Measurements from ENCODE around the gene BCL6. TPM values are rescaled to one million over a fixed set of nuclear protein-coding genes. Genes with fewer than 3 reads are reported as not detected.
A peak's percentile ranks its signal among the peaks of the same experiment; 100 is the strongest.

BCL6 gene
- total RNA-seq, 2 experiments from 2014 or later, result 13.7 to 14.0 TPM

GRCh38 chr3:187789872-187790271 lies 44.6 kb upstream of the BCL6 start:
- Mint-ChIP-seq H3K9me3 (no peaks in the 10 kb centered on the region), H3K27ac (no peak overlapping the region), H3K4me1 (ENCODE audit: low read depth) (peaks cover 18% of the 10 kb centered on the region), H3K36me3 (ENCODE audit: low read depth) (no peaks in the 10 kb centered on the region), H3K27me3 (peaks cover 6% of the 10 kb centered on the region), H3K4me3 (no peak overlapping the region)
- TF ChIP-seq, protein P1, sequence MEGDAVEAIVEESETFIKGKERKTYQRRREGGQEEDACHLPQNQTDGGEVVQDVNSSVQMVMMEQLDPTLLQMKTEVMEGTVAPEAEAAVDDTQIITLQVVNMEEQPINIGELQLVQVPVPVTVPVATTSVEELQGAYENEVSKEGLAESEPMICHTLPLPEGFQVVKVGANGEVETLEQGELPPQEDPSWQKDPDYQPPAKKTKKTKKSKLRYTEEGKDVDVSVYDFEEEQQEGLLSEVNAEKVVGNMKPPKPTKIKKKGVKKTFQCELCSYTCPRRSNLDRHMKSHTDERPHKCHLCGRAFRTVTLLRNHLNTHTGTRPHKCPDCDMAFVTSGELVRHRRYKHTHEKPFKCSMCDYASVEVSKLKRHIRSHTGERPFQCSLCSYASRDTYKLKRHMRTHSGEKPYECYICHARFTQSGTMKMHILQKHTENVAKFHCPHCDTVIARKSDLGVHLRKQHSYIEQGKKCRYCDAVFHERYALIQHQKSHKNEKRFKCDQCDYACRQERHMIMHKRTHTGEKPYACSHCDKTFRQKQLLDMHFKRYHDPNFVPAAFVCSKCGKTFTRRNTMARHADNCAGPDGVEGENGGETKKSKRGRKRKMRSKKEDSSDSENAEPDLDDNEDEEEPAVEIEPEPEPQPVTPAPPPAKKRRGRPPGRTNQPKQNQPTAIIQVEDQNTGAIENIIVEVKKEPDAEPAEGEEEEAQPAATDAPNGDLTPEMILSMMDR (IDR thresholded peaks at IDR 0.05), result no peak
- DNase-seq, result no peak
- intact Hi-C loops (cut with micrococcal nuclease), result no loop called here
- CTCF ChIA-PET, result no interaction called here
- POLR2A ChIA-PET, result no interaction called here
- no peak for ATAC-seq

GRCh38 chr3:187788984-187789857 lies 44.0 kb upstream of the BCL6 start:
- peaks cover 6% of the 10 kb centered on the region for H3K27me3 Mint-ChIP-seq
- intact Hi-C loops (cut with micrococcal nuclease), result no loop called here
- no peaks in the 10 kb centered on the region for H3K36me3 Mint-ChIP-seq (ENCODE audit: low read depth)
- DNase-seq (no peak), ATAC-seq (peak; percentile 73)
- ChIA-PET POLR2A (interaction anchor here (0.8 to 1.2 kb wide), 2 partner anchors 9 to 11 kb away, joined by 4 to 5 read pairs; no protein-coding TSS in a partner anchor), CTCF (interaction anchor here (0.9 to 1.3 kb wide), 3 partner anchors 8 to 48 kb away, joined by 3 read pairs; no protein-coding TSS in a partner anchor)
- no peak overlapping the region for H3K4me3 Mint-ChIP-seq
- no peak overlapping the region for H3K27ac Mint-ChIP-seq
- no peaks in the 10 kb centered on the region for H3K9me3 Mint-ChIP-seq
- TF ChIP-seq, protein P1 (IDR thresholded peaks at IDR 0.05), result no peak
- peaks cover 18% of the 10 kb centered on the region for H3K4me1 Mint-ChIP-seq (ENCODE audit: low read depth)

GRCh38 chr3:187783098-187783497 lies 37.8 kb upstream of the BCL6 start:
- Mint-ChIP-seq H3K4me1 (ENCODE audit: low read depth) (peaks cover 20% of the 10 kb centered on the region), H3K4me3 (no peak overlapping the region), H3K27ac (no peak overlapping the region), H3K36me3 (ENCODE audit: low read depth) (no peaks in the 10 kb centered on the region), H3K27me3 (peaks cover 2% of the 10 kb centered on the region), H3K9me3 (no peaks in the 10 kb centered on the region)
- DNase-seq (no peak), ATAC-seq (peak; percentile 24)
- ChIA-PET POLR2A (interaction anchor here (1.1 kb wide), 1 partner anchor 15 kb away, joined by 4 read pairs; no protein-coding TSS in a partner anchor), CTCF (interaction anchor here (1.4 kb wide), 1 partner anchor 21 kb away, joined by 3 read pairs; no protein-coding TSS in a partner anchor)
- TF ChIP-seq, protein P1 (IDR thresholded peaks at IDR 0.05), result no peak
- intact Hi-C loops (cut with micrococcal nuclease), result no loop called here

DNA sequence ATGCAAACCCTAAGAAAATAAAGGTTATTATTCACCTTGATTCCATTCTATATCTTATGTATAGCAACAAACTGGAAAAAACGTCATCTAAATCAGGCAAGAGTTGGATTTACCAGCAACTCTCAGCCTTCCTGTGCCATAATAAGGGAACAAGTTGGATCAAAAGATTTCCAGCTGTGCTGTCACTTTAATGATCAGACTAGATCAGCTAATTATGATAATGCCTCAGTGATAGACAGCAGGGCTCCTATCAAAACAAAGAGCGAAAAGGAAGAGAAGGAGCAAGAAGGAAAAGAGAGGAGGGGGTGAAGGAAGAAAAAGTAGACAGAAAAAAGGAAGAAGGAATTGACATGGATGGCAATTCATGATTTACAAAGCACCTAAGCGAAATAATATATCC lies 36.7 kb upstream of the BCL6 start:
- Mint-ChIP-seq H3K4me3 (no peak overlapping the region), H3K27ac (no peak overlapping the region), H3K4me1 (ENCODE audit: low read depth) (peaks cover 30% of the 10 kb centered on the region), H3K27me3 (peaks cover 2% of the 10 kb centered on the region), H3K9me3 (no peaks in the 10 kb centered on the region), H3K36me3 (ENCODE audit: low read depth) (no peaks in the 10 kb centered on the region)
- no peak for DNase-seq
- ATAC-seq, result no peak
- ChIA-PET POLR2A (interaction anchor here (0.6 to 1.1 kb wide), 2 partner anchors 18 to 36 kb away, joined by 3 to 4 read pairs; no protein-coding TSS in a partner anchor), CTCF (interaction anchor here (1.1 to 1.4 kb wide), 3 partner anchors 18 to 34 kb away, joined by 3 read pairs; no protein-coding TSS in a partner anchor)
- intact Hi-C loops (cut with micrococcal nuclease), result no loop called here
- TF ChIP-seq, protein P1 (IDR thresholded peaks at IDR 0.05), result no peak

GRCh38 chr3:187781001-187781400 lies 35.7 kb upstream of the BCL6 start:
- intact Hi-C loops (cut with micrococcal nuclease), result no loop called here
- H3K4me3 Mint-ChIP-seq, result no peak overlapping the region
- ATAC-seq, result no peak
- no peaks in the 10 kb centered on the region for H3K36me3 Mint-ChIP-seq (ENCODE audit: low read depth)
- ChIA-PET POLR2A (interaction anchor here (0.6 to 1.1 kb wide), 2 partner anchors 35 to 285 kb away, joined by 3 to 4 read pairs; no protein-coding TSS in a partner anchor), CTCF (interaction anchor here (1.0 to 1.2 kb wide), 3 partner anchors 19 to 350 kb away, joined by 3 read pairs; no protein-coding TSS in a partner anchor)
- peaks cover 2% of the 10 kb centered on the region for H3K27me3 Mint-ChIP-seq
- TF ChIP-seq, protein P1 (IDR thresholded peaks at IDR 0.05), result no peak
- no peaks in the 10 kb centered on the region for H3K9me3 Mint-ChIP-seq
- H3K4me1 Mint-ChIP-seq (ENCODE audit: low read depth), result peaks cover 36% of the 10 kb centered on the region
- no peak overlapping the region for H3K27ac Mint-ChIP-seq
- no peak for DNase-seq

Data from activated CD8-positive, alpha-beta T cell treated with anti-CD3 and anti-CD28 coated beads for 36 hours (primary cell).